DND-41 (cell line): Measurements from ENCODE around the gene CAB39L.

ENCODE experiments used
- ATAC-seq: fragments of 200-7000 bp; cut with Tn5 transposase; 3 replicates; pipeline ENCODE4 v1.9.1; 2021; ENCODE audit warnings: low read depth; ENCODE audit not compliant: insufficient read depth
- DNase-seq: peaks from one replicate; pipeline ENCODE4 v3.0.0-alpha.2; 2020
- H2AFZ ChIP-seq: 2 replicates; pipeline ENCODE4 v1.6.0; 2012; ENCODE audit warnings: low read depth, low read length
- H3K27ac ChIP-seq: 2 replicates; pipeline ENCODE4 v1.5.1; 2012; ENCODE audit warnings: low read length, inconsistent platforms
- H3K27me3 ChIP-seq: fragments of 200-600 bp; sonication (generic); 2 replicates; pipeline ENCODE4 v1.6.0; 2012; ENCODE audit warnings: low read length, mild to moderate bottlenecking, inconsistent platforms; ENCODE audit not compliant: insufficient read depth, poor library complexity
- H3K36me3 ChIP-seq: 2 replicates; pipeline ENCODE4 v1.5.1; 2012; ENCODE audit warnings: low read length, inconsistent platforms; ENCODE audit not compliant: insufficient read depth
- H3K4me1 ChIP-seq: 2 replicates; pipeline ENCODE4 v1.5.1; 2012; ENCODE audit warnings: mild to moderate bottlenecking, low read length; ENCODE audit not compliant: insufficient read depth
- H3K4me2 ChIP-seq: 2 replicates; pipeline ENCODE4 v1.6.0; 2012; ENCODE audit warnings: mild to moderate bottlenecking, moderate library complexity, low read length, inconsistent platforms; ENCODE audit not compliant: insufficient read depth
- H3K4me3 ChIP-seq, 2 experiments: fragments of 200-600 bp in 1 of 2; shearing (Covaris generic) in 1 of 2; 2 replicates each; pipeline ENCODE4 v1.5.1; 2012 to 2016; ENCODE audit warnings: inconsistent platforms in 2 of 2, low read length in 2 of 2, mild to moderate bottlenecking in 2 of 2, low read depth in 1 of 2, moderate library complexity in 1 of 2
- H3K79me2 ChIP-seq: 2 replicates; pipeline ENCODE4 v1.6.0; 2012; ENCODE audit warnings: low read length, inconsistent platforms; ENCODE audit not compliant: insufficient read depth
- H3K9ac ChIP-seq: 2 replicates; pipeline ENCODE4 v1.6.0; 2012; ENCODE audit warnings: low read depth, mild to moderate bottlenecking, inconsistent platforms, low read length, moderate library complexity
- H3K9me3 ChIP-seq: 2 replicates; pipeline ENCODE4 v1.5.1; 2012; ENCODE audit warnings: low read length, moderate library complexity, mild to moderate bottlenecking, inconsistent platforms; ENCODE audit not compliant: insufficient read depth, severe bottlenecking
- H4K20me1 ChIP-seq: 2 replicates; pipeline ENCODE4 v1.6.0; 2012; ENCODE audit warnings: low read length; ENCODE audit not compliant: insufficient read depth
- EZH2 ChIP-seq: IDR thresholded peaks from 3 replicates; pipeline ENCODE4 v1.6.1; 2012; ENCODE audit warnings: borderline replicate concordance, low read depth, mild to moderate bottlenecking, moderate library complexity, low read length, inconsistent platforms; ENCODE audit not compliant: severe bottlenecking
- TF ChIP-seq, protein P1 (sequence below): IDR thresholded peaks from 2 replicates; pipeline ENCODE4 v1.5.1; 2012; ENCODE audit warnings: borderline replicate concordance, low read length, moderate library complexity, mild to moderate bottlenecking; ENCODE audit not compliant: poor library complexity, severe bottlenecking; ENCODE audit errors: extremely low read depth

The CAB39L gene

GRCh38 chr13:49444524-49445395 lies 896 bp upstream of the CAB39L start:
- Histone ChIP-seq H3K9ac (peak overlapping the region; percentile 72), H3K4me3 (peak overlapping the region; percentile 58 to 84), H3K4me2 (peak overlapping the region; percentile 79), H3K9me3 (no peaks in the 10 kb centered on the region), H4K20me1 (no peaks in the 10 kb centered on the region), H3K36me3 (no peaks in the 10 kb centered on the region), H3K79me2 (peaks cover 42% of the 10 kb centered on the region), H3K4me1 (peaks cover 45% of the 10 kb centered on the region), H3K27me3 (no peaks in the 10 kb centered on the region), H3K27ac (peak overlapping the region; percentile 84), H2AFZ (peak overlapping the region; percentile 84)
- peak; percentile 17 for DNase-seq
- no peak for TF ChIP-seq EZH2
- TF ChIP-seq, protein P1, sequence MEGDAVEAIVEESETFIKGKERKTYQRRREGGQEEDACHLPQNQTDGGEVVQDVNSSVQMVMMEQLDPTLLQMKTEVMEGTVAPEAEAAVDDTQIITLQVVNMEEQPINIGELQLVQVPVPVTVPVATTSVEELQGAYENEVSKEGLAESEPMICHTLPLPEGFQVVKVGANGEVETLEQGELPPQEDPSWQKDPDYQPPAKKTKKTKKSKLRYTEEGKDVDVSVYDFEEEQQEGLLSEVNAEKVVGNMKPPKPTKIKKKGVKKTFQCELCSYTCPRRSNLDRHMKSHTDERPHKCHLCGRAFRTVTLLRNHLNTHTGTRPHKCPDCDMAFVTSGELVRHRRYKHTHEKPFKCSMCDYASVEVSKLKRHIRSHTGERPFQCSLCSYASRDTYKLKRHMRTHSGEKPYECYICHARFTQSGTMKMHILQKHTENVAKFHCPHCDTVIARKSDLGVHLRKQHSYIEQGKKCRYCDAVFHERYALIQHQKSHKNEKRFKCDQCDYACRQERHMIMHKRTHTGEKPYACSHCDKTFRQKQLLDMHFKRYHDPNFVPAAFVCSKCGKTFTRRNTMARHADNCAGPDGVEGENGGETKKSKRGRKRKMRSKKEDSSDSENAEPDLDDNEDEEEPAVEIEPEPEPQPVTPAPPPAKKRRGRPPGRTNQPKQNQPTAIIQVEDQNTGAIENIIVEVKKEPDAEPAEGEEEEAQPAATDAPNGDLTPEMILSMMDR = no peak
- ATAC-seq = peak; percentile 15

GRCh38 chr13:49443357-49443703 lies 534 bp downstream of the CAB39L start:
- H2AFZ ChIP-seq = peak overlapping the region; percentile 96
- H3K27me3 ChIP-seq = no peaks in the 10 kb centered on the region
- peaks cover 40% of the 10 kb centered on the region for H3K79me2 ChIP-seq
- H3K9ac ChIP-seq = peak overlapping the region; percentile 72
- peak overlapping the region; percentile 75 for H3K4me2 ChIP-seq
- H3K36me3 ChIP-seq = no peaks in the 10 kb centered on the region
- H3K27ac ChIP-seq = peak overlapping the region; percentile 96
- no peak for DNase-seq
- no peaks in the 10 kb centered on the region for H3K9me3 ChIP-seq
- peak; percentile 4; the same call in 1 of the 3 replicates for ATAC-seq
- H3K4me1 ChIP-seq = peaks cover 45% of the 10 kb centered on the region
- H4K20me1 ChIP-seq = no peaks in the 10 kb centered on the region
- H3K4me3 ChIP-seq = peak overlapping the region; percentile 42 to 84
- TF ChIP-seq EZH2 = no peak
- TF ChIP-seq, protein P1 = no peak

GRCh38 chr13:49441846-49442245 lies 2.0 kb downstream of the CAB39L start:
- no peak overlapping the region for H3K9ac ChIP-seq
- no peaks in the 10 kb centered on the region for H4K20me1 ChIP-seq
- DNase-seq = no peak
- H3K9me3 ChIP-seq = no peaks in the 10 kb centered on the region
- TF ChIP-seq EZH2 = no peak
- TF ChIP-seq, protein P1 = no peak
- no peak overlapping the region for H3K4me3 ChIP-seq
- H3K27ac ChIP-seq = no peak overlapping the region
- no peaks in the 10 kb centered on the region for H3K27me3 ChIP-seq
- peaks cover 32% of the 10 kb centered on the region for H3K4me1 ChIP-seq
- no peak overlapping the region for H3K4me2 ChIP-seq
- no peaks in the 10 kb centered on the region for H3K36me3 ChIP-seq
- H3K79me2 ChIP-seq = peaks cover 27% of the 10 kb centered on the region
- ATAC-seq = no peak
- H2AFZ ChIP-seq = no peak overlapping the region
